Measurements from ENCODE around the gene SORBS1.

The SORBS1 gene

GRCh38 chr10:95404462-95404858 lies 156.7 kb downstream of the SORBS1 start:
- H3K36me3 ChIP-seq (ENCODE audit: insufficient read depth, low read length), result no peaks in the 10 kb centered on the region

GRCh38 chr10:95403700-95404461 lies 157.3 kb downstream of the SORBS1 start:
- no peaks in the 10 kb centered on the region for H3K36me3 ChIP-seq (ENCODE audit: insufficient read depth, low read length)
- H3K4me1 ChIP-seq (ENCODE audit: insufficient read depth, low read length), result peaks cover 7% of the 10 kb centered on the region; the same call in 1 of the 2 replicates
- H3K9me3 ChIP-seq (ENCODE audit: control insufficient read depth, insufficient read depth, low read length), result no peaks in the 10 kb centered on the region
- no peak overlapping the region for H3K9ac ChIP-seq (ENCODE audit: low read depth, low read length)

More at GRCh38 chr10:95404462-95404858, 156.7 kb downstream of the SORBS1 start:
- Histone ChIP-seq H3K4me1 (ENCODE audit: insufficient read depth, low read length) (peaks cover 12% of the 10 kb centered on the region), H3K9ac (ENCODE audit: low read depth, low read length) (no peak overlapping the region), H3K9me3 (ENCODE audit: control insufficient read depth, insufficient read depth, low read length) (no peaks in the 10 kb centered on the region)

- Histone ChIP-seq H3K4me1 (ENCODE audit: insufficient read depth, low read length) (no peaks in the 10 kb centered on the region), H3K9ac (ENCODE audit: low read depth, low read length) (no peak overlapping the region), H3K36me3 (ENCODE audit: insufficient read depth, low read length) (no peaks in the 10 kb centered on the region; the same call in 1 of the 2 replicates), H3K9me3 (ENCODE audit: control insufficient read depth, insufficient read depth, low read length) (no peaks in the 10 kb centered on the region)
Measured at GRCh38 chr10:95401704-95402469, 159.3 kb downstream of the SORBS1 start.

GRCh38 chr10:95400787-95401186 lies 160.4 kb downstream of the SORBS1 start:
- H3K9me3 ChIP-seq (ENCODE audit: control insufficient read depth, insufficient read depth, low read length), result no peaks in the 10 kb centered on the region
- no peaks in the 10 kb centered on the region; the same call in 1 of the 2 replicates for H3K36me3 ChIP-seq (ENCODE audit: insufficient read depth, low read length)
- no peak overlapping the region for H3K9ac ChIP-seq (ENCODE audit: low read depth, low read length)
- no peaks in the 10 kb centered on the region for H3K4me1 ChIP-seq (ENCODE audit: insufficient read depth, low read length)

GRCh38 chr10:95399183-95399582 lies 162.0 kb downstream of the SORBS1 start:
- Histone ChIP-seq H3K9ac (ENCODE audit: low read depth, low read length) (no peak overlapping the region), H3K36me3 (ENCODE audit: insufficient read depth, low read length) (no peaks in the 10 kb centered on the region; the same call in 1 of the 2 replicates), H3K9me3 (ENCODE audit: control insufficient read depth, insufficient read depth, low read length) (no peaks in the 10 kb centered on the region), H3K4me1 (ENCODE audit: insufficient read depth, low read length) (0 out of 2 replicates have a peak, but pooled peaks cover 3% of the 10 kb centered on the region)

GRCh38 chr10:95397747-95398146 lies 163.4 kb downstream of the SORBS1 start:
- H3K36me3 ChIP-seq (ENCODE audit: insufficient read depth, low read length), result no peaks in the 10 kb centered on the region; the same call in 1 of the 2 replicates

GRCh38 chr10:95395947-95396449 lies 165.2 kb downstream of the SORBS1 start:
- Histone ChIP-seq H3K4me1 (ENCODE audit: insufficient read depth, low read length) (0 out of 2 replicates have a peak, but pooled peaks cover 3% of the 10 kb centered on the region), H3K36me3 (ENCODE audit: insufficient read depth, low read length) (no peaks in the 10 kb centered on the region; the same call in 1 of the 2 replicates), H3K9ac (ENCODE audit: low read depth, low read length) (no peak overlapping the region), H3K9me3 (ENCODE audit: control insufficient read depth, insufficient read depth, low read length) (no peaks in the 10 kb centered on the region)

More at GRCh38 chr10:95397747-95398146, 163.4 kb downstream of the SORBS1 start:
- 0 out of 2 replicates have a peak, but pooled peaks cover 3% of the 10 kb centered on the region for H3K4me1 ChIP-seq (ENCODE audit: insufficient read depth, low read length)
- H3K9ac ChIP-seq (ENCODE audit: low read depth, low read length), result no peak overlapping the region
- H3K9me3 ChIP-seq (ENCODE audit: control insufficient read depth, insufficient read depth, low read length), result no peaks in the 10 kb centered on the region

- Histone ChIP-seq H3K9me3 (ENCODE audit: control insufficient read depth, insufficient read depth, low read length) (no peaks in the 10 kb centered on the region), H3K9ac (ENCODE audit: low read depth, low read length) (no peak overlapping the region), H3K36me3 (ENCODE audit: insufficient read depth, low read length) (no peaks in the 10 kb centered on the region; the same call in 1 of the 2 replicates), H3K4me1 (ENCODE audit: insufficient read depth, low read length) (0 out of 2 replicates have a peak, but pooled peaks cover 3% of the 10 kb centered on the region)
Measured at GRCh38 chr10:95394161-95394880, 166.8 kb downstream of the SORBS1 start.

GRCh38 chr10:95392681-95393164 lies 168.4 kb downstream of the SORBS1 start:
- H3K9me3 ChIP-seq (ENCODE audit: control insufficient read depth, insufficient read depth, low read length), result no peaks in the 10 kb centered on the region

GRCh38 chr10:95392217-95392584 lies 169.0 kb downstream of the SORBS1 start:
- Histone ChIP-seq H3K9ac (ENCODE audit: low read depth, low read length) (no peak overlapping the region), H3K9me3 (ENCODE audit: control insufficient read depth, insufficient read depth, low read length) (no peaks in the 10 kb centered on the region), H3K36me3 (ENCODE audit: insufficient read depth, low read length) (no peaks in the 10 kb centered on the region), H3K4me1 (ENCODE audit: insufficient read depth, low read length) (0 out of 2 replicates have a peak, but pooled peaks cover 3% of the 10 kb centered on the region)

More at GRCh38 chr10:95392681-95393164, 168.4 kb downstream of the SORBS1 start:
- 0 out of 2 replicates have a peak, but pooled peaks cover 3% of the 10 kb centered on the region for H3K4me1 ChIP-seq (ENCODE audit: insufficient read depth, low read length)
- H3K36me3 ChIP-seq (ENCODE audit: insufficient read depth, low read length), result no peaks in the 10 kb centered on the region
- no peak overlapping the region for H3K9ac ChIP-seq (ENCODE audit: low read depth, low read length)

GRCh38 chr10:95391581-95392216 lies 169.5 kb downstream of the SORBS1 start:
- Histone ChIP-seq H3K36me3 (ENCODE audit: insufficient read depth, low read length) (no peaks in the 10 kb centered on the region), H3K9ac (ENCODE audit: low read depth, low read length) (no peak overlapping the region), H3K9me3 (ENCODE audit: control insufficient read depth, insufficient read depth, low read length) (no peaks in the 10 kb centered on the region), H3K4me1 (ENCODE audit: insufficient read depth, low read length) (0 out of 2 replicates have a peak, but pooled peaks cover 3% of the 10 kb centered on the region)

GRCh38 chr10:95391164-95391563 lies 170.0 kb downstream of the SORBS1 start:
- H3K9ac ChIP-seq (ENCODE audit: low read depth, low read length), result no peak overlapping the region
- no peaks in the 10 kb centered on the region for H3K9me3 ChIP-seq (ENCODE audit: control insufficient read depth, insufficient read depth, low read length)
- 0 out of 2 replicates have a peak, but pooled peaks cover 3% of the 10 kb centered on the region for H3K4me1 ChIP-seq (ENCODE audit: insufficient read depth, low read length)
- H3K36me3 ChIP-seq (ENCODE audit: insufficient read depth, low read length), result no peaks in the 10 kb centered on the region

GRCh38 chr10:95389982-95390381 lies 171.2 kb downstream of the SORBS1 start:
- H3K9me3 ChIP-seq (ENCODE audit: control insufficient read depth, insufficient read depth, low read length), result no peaks in the 10 kb centered on the region
- H3K36me3 ChIP-seq (ENCODE audit: insufficient read depth, low read length), result no peaks in the 10 kb centered on the region
- 0 out of 2 replicates have a peak, but pooled peaks cover 3% of the 10 kb centered on the region for H3K4me1 ChIP-seq (ENCODE audit: insufficient read depth, low read length)
- no peak overlapping the region for H3K9ac ChIP-seq (ENCODE audit: low read depth, low read length)

All from ES-I3 (cell line).